ENCODE results near the gene ZDHHC19. TPM values are rescaled to one million over a fixed set of nuclear protein-coding genes. Genes with fewer than 3 reads are reported as not detected.

Gene ZDHHC19
- total and polyA plus RNA-seq, 2 experiments from 2014 or later, result 1.3 to 15.7 TPM

GRCh38 chr3:196210673-196211556 is at the start of gene ZDHHC19 (continued):
- no peak for TF ChIP-seq EZH2phosphoT487 (IDR thresholded peaks at IDR 0.05; ENCODE audit: unreplicated experiment)

- no peaks in the 10 kb centered on the region for H3K9me3 Mint-ChIP-seq
Measured at GRCh38 chr3:196260784-196261183, 49.6 kb upstream of the ZDHHC19 start.

GRCh38 chr3:196255776-196256175 is 44.6 kb upstream of the ZDHHC19 start:
- Histone ChIP-seq H3K27me3 (ENCODE audit: insufficient read depth) (no peaks in the 10 kb centered on the region), H4K20me1 (replicated peaks; ENCODE audit: insufficient read depth) (no peaks in the 10 kb centered on the region), H3K27ac (ENCODE audit: low read depth) (no peak overlapping the region), H2AFZ (no peak overlapping the region), H3K4me2 (no peak overlapping the region), H3F3A (replicated peaks; ENCODE audit: low read depth) (peaks cover 4% of the 10 kb centered on the region; the same call in 1 of the 2 replicates), H3K4me3 (no peak overlapping the region), H3K79me2 (replicated peaks; ENCODE audit: insufficient read depth) (peaks cover 4% of the 10 kb centered on the region), H3K36me3 (ENCODE audit: insufficient read depth) (0 out of 2 replicates have a peak, but pooled peaks cover under 1% of the 10 kb centered on the region), H3K4me1 (ENCODE audit: insufficient read depth) (no peaks in the 10 kb centered on the region), H3K9me2 (ENCODE audit: insufficient read depth) (no peaks in the 10 kb centered on the region)
- DNase-seq (ENCODE audit: low spot score) (no peak), ATAC-seq (no peak)
- no peak overlapping the region for H3K4me3 Mint-ChIP-seq
- H3K9me3 Mint-ChIP-seq, result no peaks in the 10 kb centered on the region
- H3K36me3 Mint-ChIP-seq (ENCODE audit: low read depth), result peaks cover 3% of the 10 kb centered on the region
- no peaks in the 10 kb centered on the region for H3K4me1 Mint-ChIP-seq
- H3K27ac Mint-ChIP-seq, result no peak overlapping the region
- TF ChIP-seq JUNB (IDR thresholded peaks at IDR 0.05; ENCODE audit: unreplicated experiment) (no peak), ZNF462 (CRISPR knock-in tag; IDR thresholded peaks at IDR 0.05) (no peak), CREB1 (CRISPR knock-in tag; IDR thresholded peaks at IDR 0.05; ENCODE audit: low read depth) (no peak), ZNF331 (CRISPR knock-in tag; IDR thresholded peaks at IDR 0.05; ENCODE audit: low read depth) (no peak), EZH2 (IDR thresholded peaks at IDR 0.05; ENCODE audit: low read depth, unreplicated experiment) (no peak), POLR2AphosphoS5 (IDR thresholded peaks at IDR 0.05; ENCODE audit: low read depth) (no peak)
- no peaks in the 10 kb centered on the region for H3K27me3 Mint-ChIP-seq (ENCODE audit: insufficient read depth, low read depth, poor library complexity)

More at GRCh38 chr3:196260784-196261183, 49.6 kb upstream of the ZDHHC19 start:
- no peak overlapping the region for H3K4me3 Mint-ChIP-seq
- peaks cover 19% of the 10 kb centered on the region for H3K4me1 Mint-ChIP-seq
- peaks cover 5% of the 10 kb centered on the region; the same call in 1 of the 2 replicates for H3K36me3 ChIP-seq (ENCODE audit: insufficient read depth)
- no peak overlapping the region for H3K4me3 ChIP-seq
- no peak overlapping the region for H3K27ac Mint-ChIP-seq
- peaks cover 16% of the 10 kb centered on the region for H3K36me3 Mint-ChIP-seq (ENCODE audit: low read depth)
- DNase-seq (ENCODE audit: low spot score) (no peak), ATAC-seq (no peak)
- no peaks in the 10 kb centered on the region for H3F3A ChIP-seq (replicated peaks; ENCODE audit: low read depth)
- H2AFZ ChIP-seq, result no peak overlapping the region
- H3K4me1 ChIP-seq (ENCODE audit: insufficient read depth), result peaks cover 16% of the 10 kb centered on the region
- no peak for TF ChIP-seq NANOG (IDR thresholded peaks at IDR 0.05; ENCODE audit: borderline replicate concordance)
- no peaks in the 10 kb centered on the region for H4K20me1 ChIP-seq (replicated peaks; ENCODE audit: insufficient read depth)
- H3K27me3 Mint-ChIP-seq (ENCODE audit: insufficient read depth, low read depth, poor library complexity), result peaks cover 3% of the 10 kb centered on the region
- H3K27ac ChIP-seq (ENCODE audit: low read depth), result no peak overlapping the region
- no peak overlapping the region for H3K4me2 ChIP-seq
- no peaks in the 10 kb centered on the region for H3K27me3 ChIP-seq (ENCODE audit: insufficient read depth)
- peaks cover 10% of the 10 kb centered on the region for H3K79me2 ChIP-seq (replicated peaks; ENCODE audit: insufficient read depth)
- no peaks in the 10 kb centered on the region for H3K9me2 ChIP-seq (ENCODE audit: insufficient read depth)
